Natural killer cell (primary cell): ENCODE results near the gene SEC24A. TPM values are rescaled to one million over a fixed set of nuclear protein-coding genes. Genes with fewer than 3 reads are reported as not detected.

Experiments
- ATAC-seq, 3 donors: fragments of 150-1000 bp in 2 of 3; fragments of 200-7000 bp in 1 of 3; cut with Tn5 transposase; 1 replicate in 1 of 3; 2 replicates in 2 of 3; pipeline ENCODE4 v1.10.0; 2021; ENCODE audit warnings: mild to moderate bottlenecking in 2 of 3, moderate library complexity in 2 of 3
- DNase-seq, 2 donors: peaks; one replicate each; pipeline versions ENCODE4 v3.0.0 to v3.0.0-alpha.2; 2013 to 2021; ENCODE audit warnings: mixed read lengths in 1 of 2
- H3K27ac ChIP-seq: one replicate; pipeline ENCODE4 v1.5.1; 2013; ENCODE audit warnings: mild to moderate bottlenecking, low read length
- H3K27me3 ChIP-seq: one replicate; pipeline ENCODE4 v1.6.1; 2013; ENCODE audit warnings: low read length; ENCODE audit not compliant: control insufficient read depth, insufficient read depth
- H3K36me3 ChIP-seq: one replicate; pipeline ENCODE4 v1.6.1; 2013; ENCODE audit warnings: low read length; ENCODE audit not compliant: control insufficient read depth, insufficient read depth
- H3K4me1 ChIP-seq: one replicate; pipeline ENCODE4 v1.6.1; 2013; ENCODE audit warnings: low read length; ENCODE audit not compliant: control insufficient read depth, insufficient read depth
- H3K4me3 ChIP-seq: one replicate; pipeline ENCODE4 v1.5.1; 2013; ENCODE audit warnings: low read length
- H3K9me3 ChIP-seq: one replicate; pipeline ENCODE4 v1.6.1; 2013; ENCODE audit warnings: low read length; ENCODE audit not compliant: control insufficient read depth, insufficient read depth
- H3K27ac Mint-ChIP-seq, 2 donors: one replicate each; pipeline ENCODE4 v1.8.0; 2022; ENCODE audit warnings: mild to moderate bottlenecking in 2 of 2, mixed read lengths in 2 of 2, moderate library complexity in 1 of 2
- H3K27me3 Mint-ChIP-seq, 2 donors: one replicate each; pipeline ENCODE4 v1.8.0; 2022; ENCODE audit warnings: low read depth in 2 of 2, mixed read lengths in 2 of 2
- H3K36me3 Mint-ChIP-seq: one replicate; pipeline ENCODE4 v1.8.0; 2022; ENCODE audit warnings: mixed read lengths
- H3K4me1 Mint-ChIP-seq, 2 donors: one replicate each; pipeline ENCODE4 v1.8.0; 2022; ENCODE audit warnings: mixed read lengths in 2 of 2
- H3K4me3 Mint-ChIP-seq: one replicate; pipeline ENCODE4 v1.8.0; 2022; ENCODE audit warnings: mild to moderate bottlenecking, moderate library complexity, mixed read lengths
- H3K9me3 Mint-ChIP-seq, 2 donors: one replicate each; pipeline ENCODE4 v1.8.0; 2022; ENCODE audit warnings: mixed read lengths in 2 of 2
- WGBS: methylation state at CpG from one replicate; pipeline ENCODE4 v1.1.7; 2013; ENCODE audit warnings: missing lambda C conversion rate; ENCODE audit not compliant: insufficient coverage; 5-methylcytosine and 5-hydroxymethylcytosine counted together
- intact Hi-C: fragments of 100-400 bp; cut with micrococcal nuclease; formaldehyde crosslinking; loops from one replicate; pipeline ENCODE4 v1.14.2; 2022
- total RNA-seq, 4 donors: library from RNA; stranded (reverse); fragments of 120-200 nt in 1 of 4; gene quantifications; one replicate each; pipeline versions ENCODE4 v1.2.3 to v1.2.4, GENCODE V29; 2013 to 2022
- TF ChIP-seq, protein P1 (sequence below): fragments of 200-600 bp; IDR thresholded peaks from one replicate; pipeline ENCODE4 v1.8.0; 2022; ENCODE audit warnings: antibody characterized with exemption

Gene SEC24A
- total RNA-seq, 3 donors from 2014 or later (not counting 1 experiment from before 2014, with no cell fraction given) = 20.9 to 26.1 (median 25.0) TPM

DNA sequence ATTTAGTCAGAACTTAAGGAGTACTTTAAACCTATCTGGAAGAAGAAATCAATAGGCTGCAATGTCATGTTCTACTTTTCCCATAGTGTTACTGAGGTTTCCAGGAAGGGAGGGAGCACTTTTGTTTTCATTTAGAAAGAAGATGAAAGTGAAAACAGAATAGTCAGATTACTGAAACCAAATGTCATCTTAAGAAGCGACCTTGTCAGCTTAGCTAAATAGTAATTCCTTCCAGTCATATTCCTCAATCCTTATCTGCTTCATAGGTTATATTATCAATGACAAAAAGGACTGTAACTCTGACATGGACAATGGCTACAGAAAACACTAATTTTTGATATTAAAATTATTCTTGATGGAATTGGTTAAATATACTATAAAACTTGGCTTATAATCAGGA lies 43.7 kb upstream of the SEC24A start:
- Mint-ChIP-seq H3K4me3 (no peak overlapping the region), H3K9me3 (no peaks in the 10 kb centered on the region), H3K27me3 (no peaks in the 10 kb centered on the region), H3K27ac (no peak overlapping the region), H3K36me3 (peaks cover 25% of the 10 kb centered on the region), H3K4me1 (no peaks in the 10 kb centered on the region)
- Histone ChIP-seq H3K27me3 (no peaks in the 10 kb centered on the region), H3K9me3 (no peaks in the 10 kb centered on the region), H3K4me3 (no peak overlapping the region), H3K4me1 (no peaks in the 10 kb centered on the region), H3K27ac (no peak overlapping the region), H3K36me3 (peaks cover 50% of the 10 kb centered on the region)
- no peak for DNase-seq
- TF ChIP-seq, protein P1, sequence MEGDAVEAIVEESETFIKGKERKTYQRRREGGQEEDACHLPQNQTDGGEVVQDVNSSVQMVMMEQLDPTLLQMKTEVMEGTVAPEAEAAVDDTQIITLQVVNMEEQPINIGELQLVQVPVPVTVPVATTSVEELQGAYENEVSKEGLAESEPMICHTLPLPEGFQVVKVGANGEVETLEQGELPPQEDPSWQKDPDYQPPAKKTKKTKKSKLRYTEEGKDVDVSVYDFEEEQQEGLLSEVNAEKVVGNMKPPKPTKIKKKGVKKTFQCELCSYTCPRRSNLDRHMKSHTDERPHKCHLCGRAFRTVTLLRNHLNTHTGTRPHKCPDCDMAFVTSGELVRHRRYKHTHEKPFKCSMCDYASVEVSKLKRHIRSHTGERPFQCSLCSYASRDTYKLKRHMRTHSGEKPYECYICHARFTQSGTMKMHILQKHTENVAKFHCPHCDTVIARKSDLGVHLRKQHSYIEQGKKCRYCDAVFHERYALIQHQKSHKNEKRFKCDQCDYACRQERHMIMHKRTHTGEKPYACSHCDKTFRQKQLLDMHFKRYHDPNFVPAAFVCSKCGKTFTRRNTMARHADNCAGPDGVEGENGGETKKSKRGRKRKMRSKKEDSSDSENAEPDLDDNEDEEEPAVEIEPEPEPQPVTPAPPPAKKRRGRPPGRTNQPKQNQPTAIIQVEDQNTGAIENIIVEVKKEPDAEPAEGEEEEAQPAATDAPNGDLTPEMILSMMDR = no peak
- ATAC-seq = no peak
- intact Hi-C loops = no loop called here
- WGBS = 17% methylated on average over 1 of the region's 1 CpG

DNA sequence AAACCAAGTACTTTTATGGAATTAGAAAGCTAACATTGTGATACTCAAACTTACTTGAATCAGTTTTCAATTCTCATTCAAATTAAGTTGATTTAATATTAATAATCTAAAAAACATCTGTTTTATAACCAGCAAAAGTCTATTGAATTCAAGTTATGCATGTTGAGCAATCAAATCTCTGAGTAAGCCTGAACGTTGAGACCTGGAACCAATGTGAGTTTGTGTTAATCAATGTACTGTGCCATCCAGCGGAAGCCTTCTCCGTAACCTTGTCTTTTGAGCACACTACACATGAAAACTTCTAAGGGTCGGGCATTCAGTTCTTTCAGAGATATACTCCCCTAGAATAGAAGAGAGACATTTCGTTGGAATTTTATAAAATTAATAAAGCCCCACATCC lies 41.9 kb upstream of the SEC24A start:
- H3K36me3 ChIP-seq = peaks cover 63% of the 10 kb centered on the region
- H3K9me3 ChIP-seq = no peaks in the 10 kb centered on the region
- intact Hi-C loops = no loop called here
- ATAC-seq (no peak), DNase-seq (no peak)
- H3K27me3 ChIP-seq = no peaks in the 10 kb centered on the region
- H3K27me3 Mint-ChIP-seq = no peaks in the 10 kb centered on the region
- TF ChIP-seq, protein P1 = no peak
- no peaks in the 10 kb centered on the region for H3K4me1 Mint-ChIP-seq
- H3K4me1 ChIP-seq = no peaks in the 10 kb centered on the region
- H3K4me3 ChIP-seq = no peak overlapping the region
- no peak overlapping the region for H3K27ac ChIP-seq
- H3K4me3 Mint-ChIP-seq = no peak overlapping the region
- no peaks in the 10 kb centered on the region for H3K9me3 Mint-ChIP-seq
- 100% methylated on average over 3 of the region's 5 CpGs for WGBS
- H3K36me3 Mint-ChIP-seq = peaks cover 32% of the 10 kb centered on the region
- no peak overlapping the region for H3K27ac Mint-ChIP-seq

DNA sequence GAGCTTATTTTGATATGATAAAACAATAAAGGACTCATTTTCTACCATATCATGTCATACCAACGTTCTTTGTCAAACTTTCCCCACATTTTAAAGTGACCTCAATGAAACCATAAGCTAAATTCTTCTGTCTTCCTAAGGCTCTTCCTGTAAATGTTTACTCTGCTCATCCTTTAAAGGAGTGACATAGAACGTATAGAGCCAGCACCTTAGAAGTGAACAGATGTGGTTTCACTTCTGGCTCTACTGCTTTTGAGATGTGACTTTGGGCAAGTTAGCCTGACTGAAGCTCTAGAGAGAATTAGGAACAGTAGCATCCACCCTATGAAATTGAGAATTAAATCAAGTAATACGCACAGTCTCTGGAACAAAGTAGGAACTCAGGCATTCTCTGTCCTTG lies 40.0 kb upstream of the SEC24A start:
- no peak for DNase-seq
- peaks cover 72% of the 10 kb centered on the region for H3K36me3 ChIP-seq
- Mint-ChIP-seq H3K27ac (peak overlapping the region; percentile 37 to 42), H3K36me3 (peaks cover 38% of the 10 kb centered on the region), H3K4me3 (no peak overlapping the region), H3K4me1 (no peaks in the 10 kb centered on the region), H3K9me3 (no peaks in the 10 kb centered on the region), H3K27me3 (no peaks in the 10 kb centered on the region)
- no peaks in the 10 kb centered on the region for H3K4me1 ChIP-seq
- TF ChIP-seq, protein P1 = no peak
- no peaks in the 10 kb centered on the region for H3K9me3 ChIP-seq
- no peak overlapping the region for H3K27ac ChIP-seq
- ATAC-seq = no peak
- intact Hi-C loops = no loop called here
- 78% methylated on average over 3 of the region's 3 CpGs for WGBS
- no peak overlapping the region for H3K4me3 ChIP-seq
- no peaks in the 10 kb centered on the region for H3K27me3 ChIP-seq

DNA sequence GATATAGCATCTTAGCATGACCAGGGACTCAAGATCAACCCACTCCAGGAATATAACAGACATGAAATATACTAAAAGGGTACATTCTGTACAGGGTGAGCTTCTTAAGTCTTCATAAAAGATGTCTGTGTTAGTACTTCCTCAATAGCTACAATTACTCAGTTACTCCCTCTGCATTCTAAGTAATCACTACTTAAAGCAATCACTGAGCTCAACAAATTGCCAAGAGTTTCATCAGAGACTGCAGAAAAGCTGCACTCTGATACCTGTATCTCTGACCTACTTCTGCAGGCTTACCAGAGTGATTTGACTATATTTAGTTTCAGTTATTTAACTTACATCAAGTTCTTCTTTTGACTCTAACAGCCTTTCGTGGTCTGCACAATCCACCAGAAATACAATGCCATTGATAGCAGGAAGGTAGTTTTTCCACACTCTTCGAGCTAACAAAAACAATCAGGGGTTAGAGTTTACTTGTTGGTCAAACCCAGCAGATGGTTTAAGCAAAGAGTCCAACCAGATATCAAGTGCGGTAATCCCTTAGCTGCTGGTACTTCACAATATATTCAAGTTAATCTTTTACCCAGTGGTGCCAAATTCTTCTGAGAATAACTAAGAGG lies 39.2 kb upstream of the SEC24A start:
- no peak overlapping the region for H3K4me3 ChIP-seq
- Mint-ChIP-seq H3K4me1 (no peaks in the 10 kb centered on the region), H3K4me3 (no peak overlapping the region), H3K27me3 (no peaks in the 10 kb centered on the region), H3K36me3 (peaks cover 34% of the 10 kb centered on the region), H3K9me3 (no peaks in the 10 kb centered on the region), H3K27ac (peak overlapping the region; percentile 37 to 42)
- H3K27ac ChIP-seq = no peak overlapping the region
- DNase-seq = no peak
- H3K27me3 ChIP-seq = no peaks in the 10 kb centered on the region
- H3K9me3 ChIP-seq = no peaks in the 10 kb centered on the region
- WGBS = 54% methylated on average over 3 of the region's 3 CpGs
- no peak for ATAC-seq
- H3K36me3 ChIP-seq = peaks cover 73% of the 10 kb centered on the region
- H3K4me1 ChIP-seq = no peaks in the 10 kb centered on the region
- TF ChIP-seq, protein P1 = no peak
- intact Hi-C loops = no loop called here
